Measurements from ENCODE around the gene AKAP8L.

- TF ChIP-seq POLR2A (IDR thresholded peaks at IDR 0.05) (no peak), CTCF (IDR thresholded peaks at IDR 0.05) (no peak)
Observed at GRCh38 chr19:15398501-15399233, 20.1 kb downstream of the AKAP8L start.
